Measurements from ENCODE around the gene URB1. TPM values are rescaled to one million over a fixed set of nuclear protein-coding genes. Genes with fewer than 3 reads are reported as not detected.

URB1 gene
- total and polyA plus RNA-seq, 4 experiments from 2014 or later = 0.55 to 15.2 (median 8.6) TPM

GRCh38 chr21:32320726-32321125 is 72.1 kb downstream of the URB1 start:
- CTCF ChIA-PET (ENCODE audit: partially characterized antibody) = no interaction called here
- H3K36me3 Mint-ChIP-seq = peaks cover 75 to 88% of the 10 kb centered on the region in 2 donors
- Histone ChIP-seq H3K36me3 (ENCODE audit: insufficient read depth, low read length) (peaks cover 95% of the 10 kb centered on the region), H3K27me3 (ENCODE audit: insufficient read depth, low read length) (no peaks in the 10 kb centered on the region), H3K27ac (ENCODE audit: low read depth, low read length) (no peak overlapping the region), H3K9me3 (ENCODE audit: control insufficient read depth in 1 of 2, low read length in 2 of 2) (no peaks in the 10 kb centered on the region), H3K4me1 (ENCODE audit: insufficient read depth, low read length) (no peaks in the 10 kb centered on the region), H3K4me3 (ENCODE audit: low read length in 2 of 2) (no peak overlapping the region)
- no peaks in the 10 kb centered on the region for H3K4me1 Mint-ChIP-seq
- DNase-seq = no peak
- no peak overlapping the region for H3K27ac Mint-ChIP-seq
- no peak overlapping the region for H3K4me3 Mint-ChIP-seq
- intact Hi-C loops (cut with micrococcal nuclease) = no loop called here
- POLR2A ChIA-PET (ENCODE audit: partially characterized antibody) = no interaction called here
- H3K27me3 Mint-ChIP-seq = no peaks in the 10 kb centered on the region
- no peaks in the 10 kb centered on the region for H3K9me3 Mint-ChIP-seq

GRCh38 chr21:32320059-32320458 is 72.8 kb downstream of the URB1 start:
- intact Hi-C loops (cut with micrococcal nuclease) = no loop called here

GRCh38 chr21:32319012-32319411 is 73.8 kb downstream of the URB1 start:
- no peak for DNase-seq
- H3K27me3 Mint-ChIP-seq = no peaks in the 10 kb centered on the region
- Histone ChIP-seq H3K4me3 (ENCODE audit: low read length in 2 of 2) (no peak overlapping the region), H3K27ac (ENCODE audit: low read depth, low read length) (no peak overlapping the region), H3K4me1 (ENCODE audit: insufficient read depth, low read length) (no peaks in the 10 kb centered on the region), H3K36me3 (ENCODE audit: insufficient read depth, low read length) (peaks cover 88% of the 10 kb centered on the region), H3K9me3 (ENCODE audit: control insufficient read depth in 1 of 2, low read length in 2 of 2) (no peaks in the 10 kb centered on the region), H3K27me3 (ENCODE audit: insufficient read depth, low read length) (no peaks in the 10 kb centered on the region)
- POLR2A ChIA-PET (ENCODE audit: partially characterized antibody) = no interaction called here
- H3K27ac Mint-ChIP-seq = no peak overlapping the region
- CTCF ChIA-PET (ENCODE audit: partially characterized antibody) = no interaction called here
- H3K36me3 Mint-ChIP-seq = peaks cover 59 to 84% of the 10 kb centered on the region in 2 donors
- no peaks in the 10 kb centered on the region for H3K4me1 Mint-ChIP-seq
- H3K4me3 Mint-ChIP-seq = no peak overlapping the region
- intact Hi-C loops (cut with micrococcal nuclease) = no loop called here
- no peaks in the 10 kb centered on the region for H3K9me3 Mint-ChIP-seq

More at GRCh38 chr21:32320059-32320458, 72.8 kb downstream of the URB1 start:
- no peak overlapping the region for H3K27ac ChIP-seq (ENCODE audit: low read depth, low read length)
- ChIA-PET POLR2A (ENCODE audit: partially characterized antibody) (no interaction called here), CTCF (ENCODE audit: partially characterized antibody) (no interaction called here)
- no peak overlapping the region for H3K4me3 ChIP-seq (ENCODE audit: low read length in 2 of 2)
- Mint-ChIP-seq H3K4me1 (no peaks in the 10 kb centered on the region), H3K27ac (no peak overlapping the region), H3K36me3 (peaks cover 68 to 85% of the 10 kb centered on the region in 2 donors), H3K4me3 (no peak overlapping the region), H3K27me3 (no peaks in the 10 kb centered on the region), H3K9me3 (no peaks in the 10 kb centered on the region)
- H3K4me1 ChIP-seq (ENCODE audit: insufficient read depth, low read length) = no peaks in the 10 kb centered on the region
- H3K36me3 ChIP-seq (ENCODE audit: insufficient read depth, low read length) = peaks cover 92% of the 10 kb centered on the region
- no peaks in the 10 kb centered on the region for H3K27me3 ChIP-seq (ENCODE audit: insufficient read depth, low read length)
- H3K9me3 ChIP-seq (ENCODE audit: control insufficient read depth in 1 of 2, low read length in 2 of 2) = no peaks in the 10 kb centered on the region
- DNase-seq = no peak

- no peak overlapping the region for H3K27ac ChIP-seq (ENCODE audit: low read depth, low read length)
- POLR2A ChIA-PET (ENCODE audit: partially characterized antibody) = no interaction called here
- CTCF ChIA-PET (ENCODE audit: partially characterized antibody) = no interaction called here
- peaks cover 76% of the 10 kb centered on the region for H3K36me3 ChIP-seq (ENCODE audit: insufficient read depth, low read length)
- Mint-ChIP-seq H3K27ac (no peak overlapping the region), H3K4me3 (no peak overlapping the region), H3K4me1 (no peaks in the 10 kb centered on the region), H3K36me3 (peaks cover 59 to 81% of the 10 kb centered on the region in 2 donors), H3K9me3 (no peaks in the 10 kb centered on the region), H3K27me3 (no peaks in the 10 kb centered on the region)
- H3K4me3 ChIP-seq (ENCODE audit: low read length in 2 of 2) = no peak overlapping the region
- intact Hi-C loops (cut with micrococcal nuclease) = no loop called here
- no peak for DNase-seq
- H3K27me3 ChIP-seq (ENCODE audit: insufficient read depth, low read length) = no peaks in the 10 kb centered on the region
- no peaks in the 10 kb centered on the region for H3K4me1 ChIP-seq (ENCODE audit: insufficient read depth, low read length)
- H3K9me3 ChIP-seq (ENCODE audit: control insufficient read depth in 1 of 2, low read length in 2 of 2) = no peaks in the 10 kb centered on the region
These were observed 75.1 kb downstream of the URB1 start for GRCh38 chr21:32317726-32318125.

- no peaks in the 10 kb centered on the region for H3K9me3 Mint-ChIP-seq
- Histone ChIP-seq H3K27me3 (ENCODE audit: insufficient read depth, low read length) (no peaks in the 10 kb centered on the region), H3K9me3 (ENCODE audit: control insufficient read depth in 1 of 2, low read length in 2 of 2) (no peaks in the 10 kb centered on the region), H3K4me1 (ENCODE audit: insufficient read depth, low read length) (no peaks in the 10 kb centered on the region), H3K36me3 (ENCODE audit: insufficient read depth, low read length) (peaks cover 67% of the 10 kb centered on the region), H3K27ac (ENCODE audit: low read depth, low read length) (no peak overlapping the region), H3K4me3 (ENCODE audit: low read length in 2 of 2) (no peak overlapping the region)
- H3K27me3 Mint-ChIP-seq = no peaks in the 10 kb centered on the region
- intact Hi-C loops (cut with micrococcal nuclease) = no loop called here
- H3K36me3 Mint-ChIP-seq = peaks cover 52 to 81% of the 10 kb centered on the region in 2 donors
- POLR2A ChIA-PET (ENCODE audit: partially characterized antibody) = no interaction called here
- CTCF ChIA-PET (ENCODE audit: partially characterized antibody) = no interaction called here
- DNase-seq = no peak
- H3K27ac Mint-ChIP-seq = no peak overlapping the region
- no peak overlapping the region for H3K4me3 Mint-ChIP-seq
- no peaks in the 10 kb centered on the region for H3K4me1 Mint-ChIP-seq
These were observed 76.2 kb downstream of the URB1 start for GRCh38 chr21:32316361-32317215.

GRCh38 chr21:32315511-32316281 is 77.1 kb downstream of the URB1 start:
- Mint-ChIP-seq H3K9me3 (no peaks in the 10 kb centered on the region), H3K4me1 (no peaks in the 10 kb centered on the region), H3K27me3 (no peaks in the 10 kb centered on the region), H3K4me3 (no peak overlapping the region), H3K36me3 (peaks cover 44 to 76% of the 10 kb centered on the region in 2 donors), H3K27ac (no peak overlapping the region)
- POLR2A ChIA-PET (ENCODE audit: partially characterized antibody) = no interaction called here
- Histone ChIP-seq H3K4me1 (ENCODE audit: insufficient read depth, low read length) (no peaks in the 10 kb centered on the region), H3K4me3 (ENCODE audit: low read length in 2 of 2) (no peak overlapping the region), H3K36me3 (ENCODE audit: insufficient read depth, low read length) (peaks cover 58% of the 10 kb centered on the region), H3K27me3 (ENCODE audit: insufficient read depth, low read length) (no peaks in the 10 kb centered on the region), H3K27ac (ENCODE audit: low read depth, low read length) (no peak overlapping the region), H3K9me3 (ENCODE audit: control insufficient read depth in 1 of 2, low read length in 2 of 2) (no peaks in the 10 kb centered on the region)
- CTCF ChIA-PET (ENCODE audit: partially characterized antibody) = no interaction called here
- DNase-seq = no peak
- intact Hi-C loops (cut with micrococcal nuclease) = no loop called here

- no peaks in the 10 kb centered on the region for H3K27me3 ChIP-seq (ENCODE audit: insufficient read depth, low read length)
- CTCF ChIA-PET (ENCODE audit: partially characterized antibody) = no interaction called here
- H3K36me3 ChIP-seq (ENCODE audit: insufficient read depth, low read length) = peaks cover 50% of the 10 kb centered on the region
- Mint-ChIP-seq H3K4me3 (no peak overlapping the region), H3K27me3 (no peaks in the 10 kb centered on the region), H3K4me1 (no peaks in the 10 kb centered on the region), H3K27ac (no peak overlapping the region), H3K36me3 (peaks cover 37 to 68% of the 10 kb centered on the region in 2 donors), H3K9me3 (no peaks in the 10 kb centered on the region)
- DNase-seq = no peak
- no peaks in the 10 kb centered on the region for H3K9me3 ChIP-seq (ENCODE audit: control insufficient read depth in 1 of 2, low read length in 2 of 2)
- POLR2A ChIA-PET (ENCODE audit: partially characterized antibody) = no interaction called here
- H3K4me3 ChIP-seq (ENCODE audit: low read length in 2 of 2) = no peak overlapping the region
- H3K27ac ChIP-seq (ENCODE audit: low read depth, low read length) = no peak overlapping the region
- H3K4me1 ChIP-seq (ENCODE audit: insufficient read depth, low read length) = no peaks in the 10 kb centered on the region
- intact Hi-C loops (cut with micrococcal nuclease) = no loop called here
These were observed 78.0 kb downstream of the URB1 start for GRCh38 chr21:32314806-32315205.
